ENCODE data around the gene PDZK1IP1. TPM values are rescaled to one million over a fixed set of nuclear protein-coding genes. Genes with fewer than 3 reads are reported as not detected.

Gene PDZK1IP1
- total RNA-seq, 1 experiment from 2014 or later = not detected

DNA sequence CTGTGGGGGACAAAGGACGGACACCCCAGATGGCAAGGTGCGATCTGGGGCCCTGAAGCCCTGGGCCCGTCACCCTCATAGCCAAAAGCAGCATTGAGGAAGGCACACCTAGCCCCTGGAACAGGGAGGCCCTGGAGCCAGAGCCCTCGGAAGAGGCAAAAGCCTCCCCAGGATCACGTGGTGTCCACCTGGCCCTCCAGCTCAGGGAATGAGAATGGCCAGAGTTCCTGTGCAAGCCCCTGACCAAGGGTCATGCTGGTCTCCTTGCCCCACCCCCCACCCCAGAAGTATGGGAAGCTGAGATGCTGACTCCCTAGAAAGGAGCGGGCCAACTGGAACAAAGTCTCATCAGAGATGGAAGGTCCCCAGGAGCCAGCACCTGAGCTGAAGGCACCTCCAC, 1.0 kb upstream of the PDZK1IP1 start:
- DNase-seq (ENCODE audit: low read depth, low spot score) (no peak), ATAC-seq (no peak)
- H3K4me2 ChIP-seq (ENCODE audit: low read length) = no peak overlapping the region
- H2AFZ ChIP-seq (ENCODE audit: low read depth, low read length, poor library complexity, severe bottlenecking) = no peak overlapping the region
- no TSS peak for BruUV-seq (replicated peaks)
- H3K36me3 ChIP-seq (ENCODE audit: control insufficient read depth in 1 of 2, insufficient read depth in 2 of 2, low read length in 2 of 2) = no peaks in the 10 kb centered on the region
- no peak overlapping the region for H3K9ac ChIP-seq (ENCODE audit: low read length)
- RAD21 ChIA-PET (ENCODE audit: low non-redundant PET in 1 of 2, low total read pairs in 2 of 2, uncharacterized antibody in 2 of 2, unreplicated experiment in 2 of 2) = no interaction called here
- H3K9me3 ChIP-seq (ENCODE audit: control insufficient read depth in 1 of 2, insufficient read depth in 1 of 2, low read depth in 1 of 2, low read length in 2 of 2) = no peaks in the 10 kb centered on the region
- peaks cover 0 to 19% of the 10 kb centered on the region in 2 experiments; a peak in 3 of 4 replicates for H3K4me1 ChIP-seq (ENCODE audit: control insufficient read depth in 1 of 2, insufficient read depth in 2 of 2, low read length in 2 of 2)
- CTCF ChIA-PET = interaction anchor here (1.1 kb wide), 1 partner anchor 535 kb away, joined by 3 read pairs; no protein-coding TSS in a partner anchor
- H3K79me2 ChIP-seq (ENCODE audit: insufficient read depth, low read length) = no peaks in the 10 kb centered on the region
- H3K9me2 ChIP-seq (ENCODE audit: insufficient read depth) = no peaks in the 10 kb centered on the region
- intact Hi-C loops (cut with micrococcal nuclease) = loop anchor here (5.0 kb wide), 1 partner anchor 536 kb away; no protein-coding TSS in a partner anchor
- no peak overlapping the region for H3K27ac ChIP-seq (ENCODE audit: low read depth, low read length)
- no peak overlapping the region for H3K4me3 ChIP-seq (replicated peaks in 1 of 2; ENCODE audit: low read depth in 1 of 2, low read length in 2 of 2)
- no peak for TF ChIP-seq POLR2A (IDR thresholded peaks at IDR 0.05; ENCODE audit: borderline replicate concordance, extremely low read depth, insufficient read depth, insufficient read length)
- TF ChIP-seq EGR1 (IDR thresholded peaks at IDR 0.05; ENCODE audit: low read depth) = no peak
- TF ChIP-seq, protein P1, sequence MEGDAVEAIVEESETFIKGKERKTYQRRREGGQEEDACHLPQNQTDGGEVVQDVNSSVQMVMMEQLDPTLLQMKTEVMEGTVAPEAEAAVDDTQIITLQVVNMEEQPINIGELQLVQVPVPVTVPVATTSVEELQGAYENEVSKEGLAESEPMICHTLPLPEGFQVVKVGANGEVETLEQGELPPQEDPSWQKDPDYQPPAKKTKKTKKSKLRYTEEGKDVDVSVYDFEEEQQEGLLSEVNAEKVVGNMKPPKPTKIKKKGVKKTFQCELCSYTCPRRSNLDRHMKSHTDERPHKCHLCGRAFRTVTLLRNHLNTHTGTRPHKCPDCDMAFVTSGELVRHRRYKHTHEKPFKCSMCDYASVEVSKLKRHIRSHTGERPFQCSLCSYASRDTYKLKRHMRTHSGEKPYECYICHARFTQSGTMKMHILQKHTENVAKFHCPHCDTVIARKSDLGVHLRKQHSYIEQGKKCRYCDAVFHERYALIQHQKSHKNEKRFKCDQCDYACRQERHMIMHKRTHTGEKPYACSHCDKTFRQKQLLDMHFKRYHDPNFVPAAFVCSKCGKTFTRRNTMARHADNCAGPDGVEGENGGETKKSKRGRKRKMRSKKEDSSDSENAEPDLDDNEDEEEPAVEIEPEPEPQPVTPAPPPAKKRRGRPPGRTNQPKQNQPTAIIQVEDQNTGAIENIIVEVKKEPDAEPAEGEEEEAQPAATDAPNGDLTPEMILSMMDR (IDR thresholded peaks at IDR 0.05 in 2 of 3, conservative IDR thresholded peaks at IDR 0.05 in 1 of 3; ENCODE audit: borderline replicate concordance in 1 of 3, insufficient read depth in 1 of 3, low read depth in 2 of 3, low read length in 2 of 3) = no peak
- TF ChIP-seq, protein P2, sequence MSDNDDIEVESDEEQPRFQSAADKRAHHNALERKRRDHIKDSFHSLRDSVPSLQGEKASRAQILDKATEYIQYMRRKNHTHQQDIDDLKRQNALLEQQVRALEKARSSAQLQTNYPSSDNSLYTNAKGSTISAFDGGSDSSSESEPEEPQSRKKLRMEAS (IDR thresholded peaks at IDR 0.05) = no peak
- TF ChIP-seq POLR2AphosphoS5 (IDR thresholded peaks at IDR 0.05; ENCODE audit: low read depth, low read length) = no peak
- TF ChIP-seq ZBTB33 (IDR thresholded peaks at IDR 0.05; ENCODE audit: extremely low read depth, insufficient replicate concordance, low read length) = no peak
- no peaks in the 10 kb centered on the region for H4K20me1 ChIP-seq (ENCODE audit: insufficient read depth)
- POLR2A ChIA-PET = interaction anchor here (1.1 kb wide), 1 partner anchor 12 kb away, joined by 3 read pairs; no protein-coding TSS in a partner anchor
- no peaks in the 10 kb centered on the region for H3K27me3 ChIP-seq (ENCODE audit: insufficient read depth, low read length)

Data from HCT116 (cell line).